GM18951 (cell line): ENCODE results near the gene CDCA8.

Source experiments
- POLR2A ChIP-seq: IDR thresholded peaks from 4 replicates; pipeline ENCODE4 v1.6.1; 2011; ENCODE audit warnings: mild to moderate bottlenecking; ENCODE audit not compliant: insufficient read length, insufficient read depth; ENCODE audit errors: extremely low read depth
- in situ Hi-C: fragments of 300-500 bp; cut with MboI; formaldehyde crosslinking; loops from one replicate; pipeline ENCODE4 v1.12.0; 2022; ENCODE audit warnings: low sequenced_read_pairs, mixed read lengths, inconsistent platforms; ENCODE audit not compliant: unreplicated experiment

CDCA8 gene

GRCh38 chr1:37716321-37716720 is 24.0 kb downstream of the CDCA8 start:
- TF ChIP-seq POLR2A: no peak
- in situ Hi-C loops: no loop called here

- in situ Hi-C loops: no loop called here
Measured at GRCh38 chr1:37717631-37718030, 25.3 kb downstream of the CDCA8 start.

GRCh38 chr1:37718181-37718900 is 26.0 kb downstream of the CDCA8 start:
- TF ChIP-seq POLR2A: no peak
- in situ Hi-C loops: no loop called here

More at GRCh38 chr1:37717631-37718030, 25.3 kb downstream of the CDCA8 start:
- TF ChIP-seq POLR2A: no peak

- TF ChIP-seq POLR2A: no peak
- in situ Hi-C loops: no loop called here
Measured at GRCh38 chr1:37718901-37719571, 26.7 kb downstream of the CDCA8 start.

GRCh38 chr1:37719572-37720195 is 27.4 kb downstream of the CDCA8 start:
- TF ChIP-seq POLR2A: no peak
- in situ Hi-C loops: no loop called here

- in situ Hi-C loops: no loop called here
- TF ChIP-seq POLR2A: no peak
Measured at GRCh38 chr1:37720231-37721130, 28.2 kb downstream of the CDCA8 start.

- in situ Hi-C loops: no loop called here
- TF ChIP-seq POLR2A: no peak
Measured at GRCh38 chr1:37721565-37721964, 29.2 kb downstream of the CDCA8 start.

- in situ Hi-C loops: no loop called here
- no peak for TF ChIP-seq POLR2A
Measured at GRCh38 chr1:37722181-37723071, 30.1 kb downstream of the CDCA8 start.

GRCh38 chr1:37723072-37723389 is 30.7 kb downstream of the CDCA8 start:
- in situ Hi-C loops: no loop called here
- no peak for TF ChIP-seq POLR2A

- no peak for TF ChIP-seq POLR2A
- in situ Hi-C loops: no loop called here
Measured at GRCh38 chr1:37723390-37724078, 31.2 kb downstream of the CDCA8 start.

- in situ Hi-C loops: no loop called here
- TF ChIP-seq POLR2A: no peak
Measured at GRCh38 chr1:37724575-37724974, 32.3 kb downstream of the CDCA8 start.
